Right hindlimb (tissue), 1 donor: Measurements from ENCODE around the gene DOCK11.

Source experiments
- DNase-seq: peaks from one replicate; pipeline ENCODE4 v3.0.0-alpha.2; 2018

The DOCK11 gene

GRCh38 chrX:118502161-118502789 lies 6.7 kb downstream of the DOCK11 start:
- DNase-seq: no peak

DNA sequence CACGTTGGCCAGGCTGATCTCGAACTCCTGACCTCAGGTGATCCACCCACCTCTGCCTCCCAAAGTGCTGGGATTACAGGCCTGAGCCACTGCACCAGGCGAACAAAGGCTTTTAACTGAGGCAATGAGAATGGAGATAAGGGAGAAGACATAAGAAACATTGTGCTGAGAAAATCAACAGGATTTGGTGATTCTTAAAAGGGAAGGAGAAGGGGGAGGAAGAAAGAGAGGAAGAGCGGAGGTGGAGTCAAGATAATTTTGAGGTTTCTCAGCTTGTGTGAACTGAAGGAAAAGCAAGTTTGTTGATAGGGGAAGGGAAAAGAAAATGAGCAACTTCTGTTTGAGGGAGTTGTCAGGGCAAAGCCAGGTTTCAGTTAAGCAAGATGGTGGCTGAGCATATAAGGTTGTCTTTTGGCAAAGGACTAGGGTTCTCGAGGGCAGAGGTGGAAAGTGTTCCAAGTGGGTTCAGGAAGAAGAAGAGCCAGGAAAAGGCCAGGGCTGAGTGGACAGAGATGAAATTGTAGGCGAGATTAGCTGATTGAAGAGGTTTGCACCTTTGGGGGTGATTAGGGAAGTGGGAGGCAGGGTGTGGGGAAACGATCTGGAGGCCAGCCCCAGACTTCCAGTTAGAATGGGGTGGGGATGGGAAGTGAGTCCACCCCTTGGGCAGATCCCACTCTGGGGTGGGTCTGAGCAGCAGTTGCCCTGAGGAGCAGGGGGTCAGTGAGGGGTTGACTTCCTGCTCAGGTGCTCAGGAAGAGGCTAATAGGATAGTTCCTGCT lies 7.8 kb downstream of the DOCK11 start:
- no peak for DNase-seq

DNA sequence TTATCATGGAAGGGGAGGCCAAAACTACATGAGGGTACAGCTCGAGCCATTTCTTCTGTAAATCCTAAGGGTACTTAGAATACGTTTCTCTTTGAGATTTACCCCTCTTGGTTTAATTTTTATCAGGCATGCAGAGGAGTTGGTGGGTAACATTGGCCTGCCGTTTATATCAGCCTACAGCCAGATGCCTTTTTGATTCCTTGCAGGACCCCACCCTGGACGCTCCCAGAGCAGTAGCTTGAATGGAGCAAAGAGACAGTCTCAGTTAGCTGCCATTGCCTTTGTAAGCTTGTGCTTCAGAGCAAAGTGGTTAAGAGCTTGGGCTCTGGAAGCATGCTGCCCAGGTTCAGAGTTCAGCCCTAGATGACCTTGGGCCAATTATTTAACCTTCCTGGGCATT lies 9.0 kb downstream of the DOCK11 start:
- no peak for DNase-seq

DNA sequence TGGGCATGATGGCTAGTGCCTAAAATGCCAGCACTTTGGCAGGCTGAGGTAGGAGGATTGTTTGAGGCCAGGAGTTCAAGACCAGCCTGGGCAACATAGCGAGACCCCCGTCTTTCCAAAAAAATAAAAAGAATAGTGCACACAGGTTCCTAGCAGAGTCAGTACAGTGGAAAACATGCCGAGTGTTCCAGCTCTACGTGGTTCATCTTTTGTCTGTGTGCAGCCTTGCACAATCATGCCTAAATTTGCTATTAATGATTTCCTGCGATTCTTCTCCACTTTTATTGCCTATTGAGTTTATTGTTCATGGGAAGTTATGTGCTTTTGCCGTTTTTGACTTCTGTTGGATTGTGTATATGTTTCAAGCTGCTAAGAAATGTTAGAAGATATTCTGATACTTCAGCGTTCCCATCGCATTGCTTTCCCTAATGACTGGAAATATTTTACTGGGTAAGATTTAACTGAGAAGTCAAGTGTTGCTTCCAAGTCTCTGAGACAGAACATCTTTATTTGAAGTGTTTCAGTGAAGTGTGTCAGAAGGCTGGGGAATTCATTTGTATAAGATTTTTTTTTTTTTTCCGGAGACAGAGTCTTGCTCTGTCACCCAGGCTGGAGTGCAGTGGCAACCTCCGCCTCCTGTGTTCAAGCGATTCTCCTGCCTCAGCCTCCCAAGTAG lies 11.3 kb downstream of the DOCK11 start:
- no peak for DNase-seq

- no peak for DNase-seq
These were observed 12.2 kb downstream of the DOCK11 start for GRCh38 chrX:118507766-118508165.

DNA sequence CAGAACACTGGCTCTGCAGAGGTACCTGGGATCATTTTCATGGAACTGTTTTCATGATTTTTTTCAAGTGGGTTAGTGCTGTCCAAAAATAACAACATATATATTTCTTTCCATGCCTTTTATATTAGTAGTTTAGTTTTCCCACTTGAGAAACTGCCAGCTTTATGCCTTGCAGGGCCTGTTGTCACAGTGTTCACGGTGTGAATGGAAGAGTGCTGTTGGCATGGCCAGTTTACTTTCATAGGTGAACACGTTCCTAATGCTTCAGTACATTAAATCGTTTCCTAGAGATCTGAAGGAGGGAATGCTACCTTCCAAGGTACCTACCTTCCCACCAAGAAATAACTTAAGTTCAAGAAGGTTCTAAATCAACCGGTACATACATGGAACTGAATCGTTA lies 12.6 kb downstream of the DOCK11 start:
- no peak for DNase-seq

- DNase-seq: peak; percentile 56
These were observed 13.0 kb downstream of the DOCK11 start for GRCh38 chrX:118508635-118509034.

DNA sequence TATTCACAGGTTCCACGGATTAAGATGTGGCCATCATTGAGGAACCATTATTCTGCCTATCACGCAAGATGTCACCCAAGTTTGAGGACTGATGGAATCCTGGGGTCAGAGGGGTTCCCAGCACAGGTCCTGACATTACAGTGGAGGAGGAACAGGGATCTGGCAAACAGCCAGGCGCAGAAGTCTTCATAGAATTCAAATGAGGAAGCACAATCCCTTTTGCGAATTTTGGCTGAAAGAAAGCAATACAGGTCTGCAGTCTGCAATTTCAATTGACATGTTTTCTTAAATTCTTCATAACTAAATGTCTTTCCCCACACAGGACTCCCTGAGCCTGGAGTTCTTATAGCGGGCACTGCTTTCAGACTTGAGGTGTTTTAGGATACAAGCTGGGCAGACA lies 14.5 kb downstream of the DOCK11 start:
- DNase-seq: no peak

GRCh38 chrX:118513120-118513898 lies 17.7 kb downstream of the DOCK11 start:
- no peak for DNase-seq

- no peak for DNase-seq
These were observed 24.0 kb downstream of the DOCK11 start for GRCh38 chrX:118519411-118520215.

GRCh38 chrX:118520216-118521206 lies 24.9 kb downstream of the DOCK11 start:
- peak; percentile 54 for DNase-seq

DNA sequence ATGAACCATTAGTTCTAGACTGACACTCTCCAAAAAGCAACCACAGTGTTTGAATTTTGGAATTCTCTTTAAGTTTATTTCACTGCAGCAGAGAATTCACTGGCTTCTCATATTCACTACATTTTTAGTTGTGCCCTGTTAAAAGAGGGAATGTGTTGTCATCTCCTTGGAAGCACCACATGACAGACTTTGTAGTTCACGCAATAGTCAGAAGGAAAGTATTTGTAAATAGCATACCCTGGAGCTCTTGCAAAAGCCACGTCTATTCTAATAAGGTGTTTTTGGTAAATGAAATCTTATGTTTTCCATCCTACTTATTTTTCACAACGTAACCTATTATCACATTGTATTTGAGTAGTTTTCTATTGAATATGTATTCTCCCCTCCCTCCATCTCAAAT lies 25.8 kb downstream of the DOCK11 start:
- no peak for DNase-seq

- no peak for DNase-seq
These were observed 26.8 kb downstream of the DOCK11 start for GRCh38 chrX:118522230-118522926.

DNA sequence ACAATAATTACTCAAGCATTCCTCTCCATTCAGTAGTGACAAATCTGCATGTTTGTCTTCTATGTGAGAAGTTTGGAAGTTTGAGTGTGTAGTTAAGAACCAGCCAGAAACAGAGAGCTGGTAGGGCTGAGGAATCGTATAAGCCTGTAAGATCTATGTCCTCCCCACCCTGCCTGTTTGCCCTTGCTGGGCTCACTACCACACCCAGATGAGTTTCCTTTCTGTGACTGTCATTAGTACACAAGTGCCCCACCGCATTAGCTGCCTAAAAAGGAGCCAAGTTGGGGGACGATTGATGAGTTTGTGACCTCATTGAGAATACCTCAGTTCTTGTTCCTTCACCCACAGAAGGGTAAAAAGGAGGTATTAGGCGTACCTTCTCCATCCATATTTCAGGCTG lies 28.3 kb downstream of the DOCK11 start:
- DNase-seq: no peak

DNA sequence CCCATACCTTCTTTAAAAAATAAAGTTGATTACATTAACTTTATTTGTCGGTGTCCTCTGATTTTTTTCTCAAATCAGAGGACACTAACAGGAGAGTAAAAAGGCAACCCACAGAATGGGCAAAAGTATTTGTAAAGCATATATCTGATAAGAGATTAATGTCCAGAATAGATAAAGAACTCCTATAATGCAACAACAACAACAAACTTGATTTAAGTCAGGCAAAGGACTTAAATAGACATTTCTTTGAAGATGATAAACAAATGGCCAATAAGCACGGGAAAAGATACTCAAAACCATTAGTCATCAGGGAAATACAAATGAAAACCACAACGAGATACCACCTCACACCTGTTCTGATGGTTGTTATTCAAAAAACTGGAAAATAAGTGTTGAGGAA lies 28.7 kb downstream of the DOCK11 start:
- DNase-seq: no peak

GRCh38 chrX:118525174-118525730 lies 29.6 kb downstream of the DOCK11 start:
- DNase-seq: no peak

- no peak for DNase-seq
These were observed 30.5 kb downstream of the DOCK11 start for GRCh38 chrX:118526149-118526548.

DNA sequence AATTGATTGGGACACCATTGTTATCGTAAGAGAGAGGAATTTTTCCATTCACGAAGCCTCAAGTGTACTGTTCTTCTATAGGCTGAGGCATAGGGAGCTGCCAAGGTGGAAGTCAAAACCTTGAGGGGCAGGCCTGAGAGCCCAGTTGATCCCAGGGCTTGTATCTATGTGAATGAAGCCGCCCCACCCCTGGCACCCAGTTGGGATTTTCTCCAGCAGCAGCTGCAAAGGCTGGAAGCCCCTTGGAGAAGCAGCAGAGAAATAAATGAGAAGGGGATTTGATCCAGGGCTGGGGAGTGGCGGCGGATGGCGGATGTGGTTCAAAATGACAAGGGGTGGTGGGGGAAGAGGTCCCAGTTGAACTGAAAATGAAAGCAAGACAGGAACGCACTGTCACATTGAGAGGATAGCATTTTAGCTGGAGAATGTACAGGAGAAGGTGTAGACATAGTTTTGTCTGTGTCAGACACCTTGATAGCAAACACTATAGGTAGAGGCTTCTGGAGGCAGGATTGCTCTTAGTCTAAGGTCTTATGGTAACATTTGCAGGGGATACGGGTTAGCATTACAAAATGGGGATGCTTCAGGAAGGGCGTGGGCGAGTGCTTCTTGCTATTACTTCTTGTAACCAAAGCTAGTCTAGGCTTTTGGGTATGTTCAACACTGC lies 32.6 kb downstream of the DOCK11 start:
- DNase-seq: no peak

DNA sequence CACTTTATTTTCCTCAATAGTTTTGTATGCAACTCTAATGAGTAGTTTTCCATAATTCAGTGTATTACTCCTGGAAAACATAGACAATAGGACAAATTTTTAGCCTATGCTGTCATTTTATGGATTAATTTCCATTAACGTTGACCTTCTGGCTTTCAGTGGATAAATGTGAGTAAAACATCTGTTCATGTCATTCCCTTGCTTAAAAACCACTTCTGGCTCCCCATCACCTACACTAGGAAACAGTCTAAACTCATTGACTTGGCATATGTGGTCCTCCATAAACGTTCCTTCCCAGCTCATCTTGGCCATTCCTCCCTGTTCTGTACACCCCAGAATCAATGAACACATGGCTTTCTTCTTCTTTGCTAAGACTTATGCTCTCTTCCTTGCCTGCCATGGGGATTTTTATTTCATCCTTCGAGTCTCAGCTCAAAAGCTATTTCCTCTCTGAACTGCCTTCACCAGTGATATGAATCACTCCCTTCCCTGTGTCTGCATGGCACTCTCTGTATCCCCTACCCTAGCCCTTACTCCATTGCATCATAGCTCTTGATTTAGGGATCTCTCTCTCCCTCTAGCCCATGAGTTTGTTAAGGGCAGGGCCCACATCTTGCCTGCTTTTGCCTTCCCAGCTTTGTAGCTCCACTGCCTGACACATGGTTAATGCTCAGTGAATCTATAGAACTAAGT lies 34.8 kb downstream of the DOCK11 start:
- no peak for DNase-seq
